K562 (cell line): Measurements from ENCODE around the gene MTX3. TPM values are rescaled to one million over a fixed set of nuclear protein-coding genes. Genes with fewer than 3 reads are reported as not detected.

Source experiments
- ATAC-seq: fragments of 200-7000 bp; cut with Tn5 transposase; 3 replicates; pipeline ENCODE4 v1.9.1; 2020; ENCODE audit warnings: moderate library complexity
- BruUV-seq: library from RNA; stranded (reverse); fragments of 400-500 nt; replicated peaks from 2 replicates; lab custom pipeline; 2021; lab: Mats Ljungman, UMichigan
- CTCF ChIA-PET: fragments of 300-600 bp; formaldehyde crosslinking; extraction: SDS; loops from one replicate; lab custom pipeline; 2021; ENCODE audit warnings: low intra/inter-chr PET ratio; lab: Yijun Ruan, JAX
- POLR2A ChIA-PET: fragments of 300-600, 350-650 bp; sonication (Branson Sonifier 250); formaldehyde crosslinking; extraction: SDS; loops from one replicate; lab custom pipeline; 2021; ENCODE audit warnings: antibody characterized with exemption, inconsistent platforms; lab: Yijun Ruan, JAX
- DNase-seq, 4 experiments: peaks; one replicate each; pipeline versions ENCODE4 v3.0.0 to v3.0.0-alpha.2; 2011 to 2018; ENCODE audit warnings: low spot score in 3 of 4, mixed read lengths in 3 of 4; ENCODE audit errors: extremely low read depth in 1 of 4
- FAIRE-seq: peaks from 2 replicates; lab custom pipeline; 2011; peaks lifted over from hg19 to GRCh38; lab: Jason Lieb, UNC
- H2AFZ ChIP-seq: 2 replicates; pipeline ENCODE4 v1.6.0; 2011; ENCODE audit warnings: low read depth, low read length, control low read depth, inconsistent platforms
- H3K27ac ChIP-seq: fragments of 200-600 bp; 3 replicates; pipeline ENCODE4 v1.8.0; 2011; ENCODE audit warnings: low read depth, mild to moderate bottlenecking, control low read depth, inconsistent platforms, low read length, moderate library complexity, mixed read lengths; ENCODE audit errors: extremely low read depth
- H3K27me3 ChIP-seq, 2 experiments: fragments of 300-600 bp in 1 of 2; 2 replicates in 1 of 2; 3 replicates in 1 of 2; pipeline versions ENCODE4 v1.6.0 to v1.8.0; 2011; ENCODE audit warnings: inconsistent platforms in 2 of 2, low read length in 2 of 2, mild to moderate bottlenecking in 1 of 2, mixed read lengths in 1 of 2, moderate library complexity in 1 of 2; ENCODE audit not compliant: control insufficient read depth in 2 of 2, insufficient read depth in 2 of 2
- H3K36me3 ChIP-seq: fragments of 300-600 bp; 3 replicates; pipeline ENCODE4 v1.8.0; 2011; ENCODE audit warnings: mild to moderate bottlenecking, low read length, inconsistent platforms; ENCODE audit not compliant: control insufficient read depth, insufficient read depth
- H3K4me1 ChIP-seq, 2 experiments: fragments of 200-600 bp in 1 of 2; replicated peaks in 1 of 2; 2 replicates in 1 of 2; 3 replicates in 1 of 2; pipeline versions ENCODE4 v1.5.1 to v1.8.0; 2011; ENCODE audit warnings: inconsistent platforms in 2 of 2, low read length in 2 of 2, mild to moderate bottlenecking in 1 of 2, mixed read lengths in 1 of 2, moderate library complexity in 1 of 2; ENCODE audit not compliant: control insufficient read depth in 2 of 2, insufficient read depth in 2 of 2
- H3K4me2 ChIP-seq: 2 replicates; pipeline ENCODE4 v1.6.1; 2011; ENCODE audit warnings: low read length, control low read depth, inconsistent platforms, mixed read lengths; ENCODE audit not compliant: insufficient read depth
- H3K4me3 ChIP-seq: fragments of 200-600 bp; sonication (generic), shearing (Covaris generic); 2 replicates; pipeline ENCODE4 v1.5.1; 2016; ENCODE audit warnings: control low read depth, inconsistent platforms
- H3K79me2 ChIP-seq: fragments of 200-600 bp; 3 replicates; pipeline ENCODE4 v1.8.0; 2011; ENCODE audit warnings: low read length, inconsistent platforms; ENCODE audit not compliant: control insufficient read depth, insufficient read depth
- H3K9ac ChIP-seq, 2 experiments: 2 replicates each; pipeline versions ENCODE4 v1.6.0 to v1.6.1; 2011; ENCODE audit warnings: low read depth in 2 of 2, low read length in 2 of 2, control low read depth in 1 of 2, inconsistent platforms in 1 of 2, mild to moderate bottlenecking in 1 of 2, mixed read lengths in 1 of 2; ENCODE audit not compliant: insufficient read depth in 1 of 2
- H3K9me1 ChIP-seq: one replicate; pipeline ENCODE4 v1.6.0; 2011; ENCODE audit warnings: inconsistent platforms, mild to moderate bottlenecking, low read length, moderate library complexity; ENCODE audit not compliant: control insufficient read depth, insufficient read depth
- H3K9me3 ChIP-seq: replicated peaks from 2 replicates; pipeline ENCODE4 v1.5.1; 2011; ENCODE audit warnings: low read depth, low read length, inconsistent platforms; ENCODE audit not compliant: control insufficient read depth, insufficient read depth
- H4K20me1 ChIP-seq: replicated peaks from 2 replicates; pipeline ENCODE4 v1.6.1; 2011; ENCODE audit warnings: low read length, inconsistent platforms, mixed read lengths; ENCODE audit not compliant: control insufficient read depth, insufficient read depth
- ARNT ChIP-seq, 2 experiments: fragments of 450-650 bp; IDR thresholded peaks; 2 replicates each; pipeline ENCODE4 v1.6.1; 2016; ENCODE audit warnings: mild to moderate bottlenecking in 1 of 2
- MECOM ChIP-seq: fragments of 250-450 bp; sonication (Bioruptor Pico); IDR thresholded peaks from 2 replicates; pipeline ENCODE4 v1.8.0; 2022; ENCODE audit warnings: inconsistent platforms
- MYC ChIP-seq, 2 experiments: fragments of 250-450 bp in 1 of 2; sonication (Bioruptor Pico) in 1 of 2; IDR thresholded peaks; 2 replicates each; pipeline versions ENCODE4 v1.5.1 to v1.6.1; 2012 to 2021; ENCODE audit warnings: low read depth in 2 of 2, borderline replicate concordance in 1 of 2, improper control_type of control experiment in 1 of 2, low read length in 1 of 2, mild to moderate bottlenecking in 1 of 2, moderate library complexity in 1 of 2
- POLR2AphosphoS5 ChIP-seq: IDR thresholded peaks from 2 replicates; pipeline ENCODE4 v1.6.1; 2011; ENCODE audit warnings: mild to moderate bottlenecking, low read depth, low read length, moderate library complexity; ENCODE audit not compliant: control insufficient read depth, insufficient read depth
- STAT5B ChIP-seq: fragments of 250-450 bp; sonication (Bioruptor Pico); IDR thresholded peaks from 2 replicates; pipeline ENCODE4 v1.8.0; 2021; ENCODE audit warnings: mild to moderate bottlenecking, inconsistent platforms
- ZNF121 ChIP-seq: sonication (generic); formaldehyde crosslinking; conservative IDR thresholded peaks from 2 replicates; pipeline ENCODE4 v1.8.0; 2022; ENCODE audit warnings: missing genetic modification reagents
- ZNF668 ChIP-seq: fragments of 250-450 bp; sonication (Bioruptor Pico); IDR thresholded peaks from 2 replicates; pipeline ENCODE4 v1.8.0; 2022; ENCODE audit warnings: mild to moderate bottlenecking, inconsistent platforms
- WGBS: fragments of 100-300 bp; shearing (Covaris generic); methylation state at CpG from one replicate; pipeline ENCODE4 v1.1.6; 2016; ENCODE audit warnings: low coverage, mixed read lengths; ENCODE audit not compliant: insufficient coverage; ENCODE audit errors: missing lambda C conversion rate; 5-methylcytosine and 5-hydroxymethylcytosine counted together
- in situ Hi-C: fragments of 300-500 bp; cut with MboI; formaldehyde crosslinking; loops from 4 replicates; pipeline ENCODE4 v1.15.0; 2018; ENCODE audit warnings: inconsistent platforms, mixed read lengths
- intact Hi-C: fragments of 100-400 bp; cut with micrococcal nuclease; formaldehyde crosslinking; loops from 2 replicates; pipeline ENCODE4 v1.14.2; 2022
- polyA plus RNA-seq, 8 experiments: library from polyadenylated mRNA; depleted of rRNA in 4 of 8; stranded (reverse) in 5 of 8; unstranded in 3 of 8; fragments of >200 nt; fragmentation: Nextera tagmentation in 2 of 8; fragmentation: Illumina TruSeq in 1 of 8; extraction: Ambion mirVana in 2 of 8; extraction: Trizol in 1 of 8; gene quantifications; 2 replicates each; pipeline versions ENCODE4 v1.2.1 to v1.2.3, GENCODE V29; 2011 to 2014; ENCODE audit warnings: inconsistent platforms in 1 of 8, missing spikeins in 1 of 8
- total RNA-seq, 7 experiments: library from RNA; depleted of rRNA in 6 of 7; stranded (reverse); fragments of >200 nt in 6 of 7; fragmentation: Illumina TruSeq in 2 of 7; extraction: Trizol in 2 of 7; gene quantifications; 2 replicates each; pipeline versions ENCODE4 v1.2.1 to v1.2.3, GENCODE V29; 2011 to 2021; ENCODE audit warnings: low replicate concordance in 1 of 7
- TF ChIP-seq, protein P1 (sequence below): fragments of 450-650 bp; IDR thresholded peaks from 2 replicates; pipeline ENCODE4 v1.6.1; 2016; ENCODE audit warnings: mild to moderate bottlenecking
- TF ChIP-seq, protein P2 (sequence below): fragments of 200-800 bp; sonication (Bioruptor generic); IDR thresholded peaks from 2 replicates; pipeline ENCODE4 v1.6.1; 2017; ENCODE audit warnings: missing genetic modification characterization, missing compliant biosample characterization
- TF ChIP-seq, protein P3 (sequence below), 2 experiments: fragments of 150-350 bp in 1 of 2; IDR thresholded peaks; 2 replicates each; pipeline ENCODE4 v1.6.1; 2012 to 2016; ENCODE audit warnings: low read depth in 2 of 2, low read length in 2 of 2, mild to moderate bottlenecking in 1 of 2, moderate library complexity in 1 of 2

The MTX3 gene
- total and polyA plus RNA-seq, 9 of the 15 experiments (the other 6 are each of a cell fraction or from before 2014, with no cell fraction given): 0.04 to 0.36 (median 0.15) TPM; not detected in 1

DNA sequence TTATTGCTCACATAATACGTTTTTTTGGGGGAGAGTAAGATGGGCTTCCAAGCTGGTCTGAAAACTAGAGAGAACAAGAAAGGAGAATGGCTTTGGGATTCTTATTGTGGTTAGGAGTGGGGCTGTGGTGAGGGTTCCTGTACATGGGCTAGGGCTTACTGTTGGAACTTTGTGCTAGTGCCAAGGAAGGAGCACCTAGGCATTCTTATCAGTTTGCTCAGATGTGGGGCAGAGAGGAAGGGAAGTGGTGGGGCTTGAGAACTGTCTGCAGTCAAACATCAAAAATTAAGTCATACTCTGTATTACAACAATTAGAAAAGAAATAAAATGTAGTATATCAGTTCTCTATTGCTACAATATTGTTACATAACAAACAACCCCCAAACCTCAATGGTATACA, 40.0 kb upstream of the MTX3 start:
- Histone ChIP-seq H3K9me1 (no peaks in the 10 kb centered on the region), H2AFZ (no peak overlapping the region), H4K20me1 (no peaks in the 10 kb centered on the region), H3K4me1 (peaks cover 0 to 4% of the 10 kb centered on the region in 2 experiments; a peak in 1 of 5 replicates), H3K9ac (no peak overlapping the region), H3K4me3 (no peak overlapping the region), H3K27me3 (peaks cover 21 to 24% of the 10 kb centered on the region in 2 experiments), H3K79me2 (no peaks in the 10 kb centered on the region), H3K27ac (no peak overlapping the region), H3K36me3 (no peaks in the 10 kb centered on the region), H3K4me2 (no peak overlapping the region), H3K9me3 (no peaks in the 10 kb centered on the region)
- POLR2A ChIA-PET: no interaction called here
- ATAC-seq: no peak
- FAIRE-seq: no peak
- in situ Hi-C loops: no loop called here
- DNase-seq: no peak
- CTCF ChIA-PET: no interaction called here
- 0% methylated on average over 1 of the region's 1 CpG for WGBS
- intact Hi-C loops: no loop called here
- no TSS peak for BruUV-seq
- TF ChIP-seq MYC (IDR thresholded peaks at IDR 0.05; ENCODE audit: low read depth, low read length): no peak
- TF ChIP-seq MYC (CRISPR knock-in tag; IDR thresholded peaks at IDR 0.05; ENCODE audit: borderline replicate concordance, low read depth): no peak
- TF ChIP-seq, protein P1, sequence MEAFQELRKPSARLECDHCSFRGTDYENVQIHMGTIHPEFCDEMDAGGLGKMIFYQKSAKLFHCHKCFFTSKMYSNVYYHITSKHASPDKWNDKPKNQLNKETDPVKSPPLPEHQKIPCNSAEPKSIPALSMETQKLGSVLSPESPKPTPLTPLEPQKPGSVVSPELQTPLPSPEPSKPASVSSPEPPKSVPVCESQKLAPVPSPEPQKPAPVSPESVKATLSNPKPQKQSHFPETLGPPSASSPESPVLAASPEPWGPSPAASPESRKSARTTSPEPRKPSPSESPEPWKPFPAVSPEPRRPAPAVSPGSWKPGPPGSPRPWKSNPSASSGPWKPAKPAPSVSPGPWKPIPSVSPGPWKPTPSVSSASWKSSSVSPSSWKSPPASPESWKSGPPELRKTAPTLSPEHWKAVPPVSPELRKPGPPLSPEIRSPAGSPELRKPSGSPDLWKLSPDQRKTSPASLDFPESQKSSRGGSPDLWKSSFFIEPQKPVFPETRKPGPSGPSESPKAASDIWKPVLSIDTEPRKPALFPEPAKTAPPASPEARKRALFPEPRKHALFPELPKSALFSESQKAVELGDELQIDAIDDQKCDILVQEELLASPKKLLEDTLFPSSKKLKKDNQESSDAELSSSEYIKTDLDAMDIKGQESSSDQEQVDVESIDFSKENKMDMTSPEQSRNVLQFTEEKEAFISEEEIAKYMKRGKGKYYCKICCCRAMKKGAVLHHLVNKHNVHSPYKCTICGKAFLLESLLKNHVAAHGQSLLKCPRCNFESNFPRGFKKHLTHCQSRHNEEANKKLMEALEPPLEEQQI: no peak
- no peak for TF ChIP-seq ZNF121 (CRISPR knock-in tag)
- no peak for TF ChIP-seq ARNT (IDR thresholded peaks at IDR 0.05)
- TF ChIP-seq, protein P2, sequence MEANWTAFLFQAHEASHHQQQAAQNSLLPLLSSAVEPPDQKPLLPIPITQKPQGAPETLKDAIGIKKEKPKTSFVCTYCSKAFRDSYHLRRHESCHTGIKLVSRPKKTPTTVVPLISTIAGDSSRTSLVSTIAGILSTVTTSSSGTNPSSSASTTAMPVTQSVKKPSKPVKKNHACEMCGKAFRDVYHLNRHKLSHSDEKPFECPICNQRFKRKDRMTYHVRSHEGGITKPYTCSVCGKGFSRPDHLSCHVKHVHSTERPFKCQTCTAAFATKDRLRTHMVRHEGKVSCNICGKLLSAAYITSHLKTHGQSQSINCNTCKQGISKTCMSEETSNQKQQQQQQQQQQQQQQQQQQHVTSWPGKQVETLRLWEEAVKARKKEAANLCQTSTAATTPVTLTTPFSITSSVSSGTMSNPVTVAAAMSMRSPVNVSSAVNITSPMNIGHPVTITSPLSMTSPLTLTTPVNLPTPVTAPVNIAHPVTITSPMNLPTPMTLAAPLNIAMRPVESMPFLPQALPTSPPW (CRISPR knock-in tag): no peak
- no peak for TF ChIP-seq MECOM (CRISPR knock-in tag)
- TF ChIP-seq ZNF668 (CRISPR knock-in tag): no peak
- no peak for TF ChIP-seq POLR2AphosphoS5
- no peak for TF ChIP-seq STAT5B (CRISPR knock-in tag)
- TF ChIP-seq, protein P3, sequence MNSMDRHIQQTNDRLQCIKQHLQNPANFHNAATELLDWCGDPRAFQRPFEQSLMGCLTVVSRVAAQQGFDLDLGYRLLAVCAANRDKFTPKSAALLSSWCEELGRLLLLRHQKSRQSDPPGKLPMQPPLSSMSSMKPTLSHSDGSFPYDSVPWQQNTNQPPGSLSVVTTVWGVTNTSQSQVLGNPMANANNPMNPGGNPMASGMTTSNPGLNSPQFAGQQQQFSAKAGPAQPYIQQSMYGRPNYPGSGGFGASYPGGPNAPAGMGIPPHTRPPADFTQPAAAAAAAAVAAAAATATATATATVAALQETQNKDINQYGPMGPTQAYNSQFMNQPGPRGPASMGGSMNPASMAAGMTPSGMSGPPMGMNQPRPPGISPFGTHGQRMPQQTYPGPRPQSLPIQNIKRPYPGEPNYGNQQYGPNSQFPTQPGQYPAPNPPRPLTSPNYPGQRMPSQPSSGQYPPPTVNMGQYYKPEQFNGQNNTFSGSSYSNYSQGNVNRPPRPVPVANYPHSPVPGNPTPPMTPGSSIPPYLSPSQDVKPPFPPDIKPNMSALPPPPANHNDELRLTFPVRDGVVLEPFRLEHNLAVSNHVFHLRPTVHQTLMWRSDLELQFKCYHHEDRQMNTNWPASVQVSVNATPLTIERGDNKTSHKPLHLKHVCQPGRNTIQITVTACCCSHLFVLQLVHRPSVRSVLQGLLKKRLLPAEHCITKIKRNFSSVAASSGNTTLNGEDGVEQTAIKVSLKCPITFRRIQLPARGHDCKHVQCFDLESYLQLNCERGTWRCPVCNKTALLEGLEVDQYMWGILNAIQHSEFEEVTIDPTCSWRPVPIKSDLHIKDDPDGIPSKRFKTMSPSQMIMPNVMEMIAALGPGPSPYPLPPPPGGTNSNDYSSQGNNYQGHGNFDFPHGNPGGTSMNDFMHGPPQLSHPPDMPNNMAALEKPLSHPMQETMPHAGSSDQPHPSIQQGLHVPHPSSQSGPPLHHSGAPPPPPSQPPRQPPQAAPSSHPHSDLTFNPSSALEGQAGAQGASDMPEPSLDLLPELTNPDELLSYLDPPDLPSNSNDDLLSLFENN (IDR thresholded peaks at IDR 0.05; ENCODE audit: low read depth in 2 of 2, low read length in 2 of 2): no peak
